ENCODE measurements around the gene MED23.

Gene MED23

GRCh38 chr6:131555992-131556391, 72.0 kb downstream of the MED23 start:
- TF ChIP-seq CTCF (IDR thresholded peaks at IDR 0.05): no peak
- Histone ChIP-seq H3K36me3 (no peaks in the 10 kb centered on the region), H3K27me3 (no peaks in the 10 kb centered on the region), H3K27ac (no peak overlapping the region), H3K4me1 (ENCODE audit: control insufficient read depth in 1 of 2, insufficient read depth in 1 of 2, low read depth in 1 of 2, low read length in 1 of 2) (no peaks in the 10 kb centered on the region), H3K9me3 (no peaks in the 10 kb centered on the region), H3K4me3 (ENCODE audit: low read depth in 1 of 2, low read length in 1 of 2) (no peak overlapping the region)

- Histone ChIP-seq H3K36me3 (no peaks in the 10 kb centered on the region), H3K4me3 (ENCODE audit: low read depth in 1 of 2, low read length in 1 of 2) (no peak overlapping the region), H3K27ac (no peak overlapping the region), H3K4me1 (ENCODE audit: control insufficient read depth in 1 of 2, insufficient read depth in 1 of 2, low read depth in 1 of 2, low read length in 1 of 2) (no peaks in the 10 kb centered on the region), H3K27me3 (no peaks in the 10 kb centered on the region), H3K9me3 (no peaks in the 10 kb centered on the region)
- no peak for TF ChIP-seq CTCF (IDR thresholded peaks at IDR 0.05)
Measured at GRCh38 chr6:131552572-131552971, 75.5 kb downstream of the MED23 start.

- Histone ChIP-seq H3K4me1 (ENCODE audit: control insufficient read depth in 1 of 2, insufficient read depth in 1 of 2, low read depth in 1 of 2, low read length in 1 of 2) (no peaks in the 10 kb centered on the region), H3K27me3 (no peaks in the 10 kb centered on the region), H3K9me3 (no peaks in the 10 kb centered on the region), H3K4me3 (ENCODE audit: low read depth in 1 of 2, low read length in 1 of 2) (no peak overlapping the region), H3K36me3 (no peaks in the 10 kb centered on the region), H3K27ac (no peak overlapping the region)
- TF ChIP-seq CTCF (IDR thresholded peaks at IDR 0.05): no peak
Measured at GRCh38 chr6:131551902-131552301, 76.1 kb downstream of the MED23 start.

GRCh38 chr6:131549811-131550210, 78.2 kb downstream of the MED23 start:
- Histone ChIP-seq H3K36me3 (no peaks in the 10 kb centered on the region), H3K4me1 (ENCODE audit: control insufficient read depth in 1 of 2, insufficient read depth in 1 of 2, low read depth in 1 of 2, low read length in 1 of 2) (no peaks in the 10 kb centered on the region), H3K4me3 (ENCODE audit: low read depth in 1 of 2, low read length in 1 of 2) (no peak overlapping the region), H3K27me3 (no peaks in the 10 kb centered on the region), H3K27ac (no peak overlapping the region), H3K9me3 (no peaks in the 10 kb centered on the region)
- no peak for TF ChIP-seq CTCF (IDR thresholded peaks at IDR 0.05)

- TF ChIP-seq CTCF (IDR thresholded peaks at IDR 0.05): no peak
- no peaks in the 10 kb centered on the region for H3K9me3 ChIP-seq
Measured at GRCh38 chr6:131548441-131548840, 79.6 kb downstream of the MED23 start.

GRCh38 chr6:131547488-131547887, 80.6 kb downstream of the MED23 start:
- H3K4me3 ChIP-seq (ENCODE audit: low read depth in 1 of 2, low read length in 1 of 2): no peak overlapping the region
- no peak overlapping the region for H3K27ac ChIP-seq
- no peaks in the 10 kb centered on the region for H3K9me3 ChIP-seq
- TF ChIP-seq CTCF (IDR thresholded peaks at IDR 0.05): no peak
- no peaks in the 10 kb centered on the region for H3K4me1 ChIP-seq (ENCODE audit: control insufficient read depth in 1 of 2, insufficient read depth in 1 of 2, low read depth in 1 of 2, low read length in 1 of 2)
- no peaks in the 10 kb centered on the region for H3K27me3 ChIP-seq
- H3K36me3 ChIP-seq: no peaks in the 10 kb centered on the region

More at GRCh38 chr6:131548441-131548840, 79.6 kb downstream of the MED23 start:
- Histone ChIP-seq H3K27me3 (no peaks in the 10 kb centered on the region), H3K27ac (no peak overlapping the region), H3K4me3 (ENCODE audit: low read depth in 1 of 2, low read length in 1 of 2) (no peak overlapping the region), H3K36me3 (no peaks in the 10 kb centered on the region), H3K4me1 (ENCODE audit: control insufficient read depth in 1 of 2, insufficient read depth in 1 of 2, low read depth in 1 of 2, low read length in 1 of 2) (no peaks in the 10 kb centered on the region)
